HEK293 (cell line): Measurements from ENCODE around the gene PIP4K2B.
A peak's percentile ranks its signal among the peaks of the same experiment; 100 is the strongest.

ENCODE experiments used
- CTCF ChIP-seq: fragments of 450-650 bp; formaldehyde crosslinking; IDR thresholded peaks from 2 replicates; pipeline ENCODE4 v1.5.1; 2016; ENCODE audit warnings: missing biosample characterization, missing genetic modification characterization
- KLF16 ChIP-seq: fragments of 450-650 bp; formaldehyde crosslinking; IDR thresholded peaks from 2 replicates; pipeline ENCODE4 v1.5.1; 2017; ENCODE audit warnings: missing biosample characterization, missing genetic modification characterization
- KLF9 ChIP-seq: fragments of 450-650 bp; formaldehyde crosslinking; IDR thresholded peaks from 2 replicates; pipeline ENCODE4 v1.5.1; 2016; ENCODE audit warnings: missing biosample characterization, missing genetic modification characterization, low read depth
- RBAK ChIP-seq: fragments of 450-650 bp; formaldehyde crosslinking; IDR thresholded peaks from 2 replicates; pipeline ENCODE4 v1.5.1; 2016; ENCODE audit warnings: missing biosample characterization, missing genetic modification characterization
- SCRT2 ChIP-seq: fragments of 450-650 bp; formaldehyde crosslinking; IDR thresholded peaks from 2 replicates; pipeline ENCODE4 v1.5.1; 2016; ENCODE audit warnings: missing biosample characterization, missing genetic modification characterization
- ZNF121 ChIP-seq: fragments of 450-650 bp; formaldehyde crosslinking; IDR thresholded peaks from 2 replicates; pipeline ENCODE4 v1.5.1; 2016; ENCODE audit warnings: missing biosample characterization, missing genetic modification characterization
- ZNF132 ChIP-seq: fragments of 450-650 bp; formaldehyde crosslinking; IDR thresholded peaks from 2 replicates; pipeline ENCODE4 v1.5.1; 2017; ENCODE audit warnings: missing biosample characterization, missing genetic modification characterization, borderline replicate concordance
- ZNF302 ChIP-seq: fragments of 450-650 bp; formaldehyde crosslinking; IDR thresholded peaks from 2 replicates; pipeline ENCODE4 v1.5.1; 2016; ENCODE audit warnings: missing biosample characterization, missing genetic modification characterization, low read depth
- ZNF560 ChIP-seq: fragments of 450-650 bp; formaldehyde crosslinking; IDR thresholded peaks from 2 replicates; pipeline ENCODE4 v1.5.1; 2017; ENCODE audit warnings: missing biosample characterization, missing genetic modification characterization, borderline replicate concordance
- ZNF610 ChIP-seq: fragments of 450-650 bp; formaldehyde crosslinking; IDR thresholded peaks from 2 replicates; pipeline ENCODE4 v1.5.1; 2016; ENCODE audit warnings: missing biosample characterization, missing genetic modification characterization, borderline replicate concordance
- ZNF76 ChIP-seq: fragments of 450-650 bp; formaldehyde crosslinking; IDR thresholded peaks from 2 replicates; pipeline ENCODE4; 2016; ENCODE audit warnings: low read depth, missing biosample characterization, missing genetic modification characterization, borderline replicate concordance
- ZNF785 ChIP-seq: fragments of 450-650 bp; formaldehyde crosslinking; IDR thresholded peaks from 2 replicates; pipeline ENCODE4 v1.5.1; 2016; ENCODE audit warnings: missing biosample characterization, missing genetic modification characterization

GRCh38 chr17:38751808-38752307 is 47.5 kb downstream of the PIP4K2B start:
- TF ChIP-seq CTCF (tag by site-specific recombination), result no peak
- TF ChIP-seq ZNF560 (tag by site-specific recombination), result no peak
- no peak for TF ChIP-seq ZNF121 (tag by site-specific recombination)
- no peak for TF ChIP-seq RBAK (tag by site-specific recombination)
- TF ChIP-seq ZNF132, result no peak
- 0 out of 2 replicates have a peak, but pooled peaks have one; percentile 1 for TF ChIP-seq ZNF610 (tag by site-specific recombination)
- TF ChIP-seq ZNF785 (tag by site-specific recombination), result no peak
- peak; percentile 81; the same call in 1 of the 2 replicates for TF ChIP-seq KLF16 (tag by site-specific recombination)
- no peak for TF ChIP-seq ZNF302 (tag by site-specific recombination)
- peak; percentile 50; the same call in 1 of the 2 replicates for TF ChIP-seq ZNF76 (tag by site-specific recombination)
- TF ChIP-seq KLF9 (tag by site-specific recombination), result 0 out of 2 replicates have a peak, but pooled peaks have one; percentile 4
- no peak for TF ChIP-seq SCRT2
